HCT116 (cell line): ENCODE measurements around the gene SNX15. TPM values are rescaled to one million over a fixed set of nuclear protein-coding genes. Genes with fewer than 3 reads are reported as not detected.
A peak's percentile ranks its signal among the peaks of the same experiment; 100 is the strongest.

ENCODE experiments used
- ATAC-seq: fragments of 200-7000 bp; cut with Tn5 transposase; 2 replicates; pipeline ENCODE4 v1.9.1; 2020; ENCODE audit warnings: mild to moderate bottlenecking, moderate library complexity
- BruUV-seq: library from RNA; stranded (reverse); fragments of 400-500 nt; replicated peaks from 2 replicates; lab custom pipeline; 2021; lab: Mats Ljungman, UMichigan
- CTCF ChIA-PET: fragments of 300-600 bp; sonication (Branson Sonifier 250); formaldehyde crosslinking; loops from one replicate; lab custom pipeline; 2021; ENCODE audit warnings: antibody characterized with exemption; lab: Charles Lee
- POLR2A ChIA-PET: fragments of 300-600, 350-600 bp; sonication (Branson Sonifier 250); formaldehyde crosslinking; loops from one replicate; lab custom pipeline; 2021; ENCODE audit warnings: antibody characterized with exemption; lab: Charles Lee
- RAD21 ChIA-PET, 2 experiments: fragments of 300-600 bp; sonication (Branson Sonifier 250); formaldehyde crosslinking; loops; one replicate each; lab custom pipeline; 2023; ENCODE audit warnings: low total read pairs in 2 of 2; ENCODE audit not compliant: uncharacterized antibody in 2 of 2, unreplicated experiment in 2 of 2, low non-redundant PET in 1 of 2; lab: Charles Lee
- DNase-seq: peaks from one replicate; pipeline ENCODE4 v3.0.0-alpha.2; 2010; ENCODE audit warnings: low read depth, low spot score
- H2AFZ ChIP-seq: fragments of 200-600 bp; shearing (Covaris generic), sonication (generic); 2 replicates; pipeline ENCODE4 v1.6.1; 2017; ENCODE audit warnings: low read depth, mixed run types, mixed read lengths, antibody characterized with exemption, low read length; ENCODE audit not compliant: poor library complexity, severe bottlenecking
- H3K27ac ChIP-seq: 2 replicates; pipeline ENCODE4 v1.5.1; 2012; ENCODE audit warnings: low read depth, low read length
- H3K27me3 ChIP-seq: fragments of 200-600 bp; sonication (generic); 2 replicates; pipeline ENCODE4 v1.6.1; 2016; ENCODE audit warnings: mixed run types, low read length, mixed read lengths; ENCODE audit not compliant: insufficient read depth
- H3K36me3 ChIP-seq, 2 experiments: fragments of 200-500 bp in 1 of 2; fragments of 200-600 bp in 1 of 2; sonication (Bioruptor generic) in 1 of 2; sonication (generic) in 1 of 2; 2 replicates each; pipeline versions ENCODE4 v1.5.1 to v1.6.1; 2014 to 2016; ENCODE audit warnings: low read length in 2 of 2, inconsistent platforms in 1 of 2, mixed read lengths in 1 of 2, mixed run types in 1 of 2; ENCODE audit not compliant: insufficient read depth in 2 of 2, control insufficient read depth in 1 of 2
- H3K4me1 ChIP-seq, 2 experiments: fragments of 200-600 bp in 1 of 2; sonication (generic) in 1 of 2; 2 replicates each; pipeline versions ENCODE4 v1.5.1 to v1.6.1; 2012 to 2017; ENCODE audit warnings: low read length in 2 of 2, inconsistent platforms in 1 of 2, mild to moderate bottlenecking in 1 of 2, mixed read lengths in 1 of 2, mixed run types in 1 of 2, moderate library complexity in 1 of 2; ENCODE audit not compliant: insufficient read depth in 2 of 2, control insufficient read depth in 1 of 2
- H3K4me2 ChIP-seq: fragments of 200-600 bp; sonication (generic); 2 replicates; pipeline ENCODE4 v1.6.1; 2017; ENCODE audit warnings: mixed run types, low read length, mixed read lengths
- H3K4me3 ChIP-seq, 2 experiments: fragments of 200-600 bp in 1 of 2; sonication (generic) in 1 of 2; replicated peaks in 1 of 2; 2 replicates each; pipeline ENCODE4 v1.5.1; 2011 to 2016; ENCODE audit warnings: low read length in 2 of 2, control low read depth in 1 of 2, low read depth in 1 of 2, mild to moderate bottlenecking in 1 of 2, mixed read lengths in 1 of 2, mixed run types in 1 of 2
- H3K79me2 ChIP-seq: fragments of 200-600 bp; sonication (generic); 2 replicates; pipeline ENCODE4 v1.6.1; 2017; ENCODE audit warnings: mild to moderate bottlenecking, mixed run types, low read length, moderate library complexity, mixed read lengths; ENCODE audit not compliant: insufficient read depth
- H3K9ac ChIP-seq: fragments of 200-600 bp; sonication (generic); 2 replicates; pipeline ENCODE4 v1.6.1; 2016; ENCODE audit warnings: low read length, mixed read lengths
- H3K9me2 ChIP-seq: fragments of 200-600 bp; sonication (generic), shearing (Covaris generic); 2 replicates; pipeline ENCODE4 v1.6.1; 2017; ENCODE audit warnings: mixed run types, mild to moderate bottlenecking, moderate library complexity; ENCODE audit not compliant: insufficient read depth
- H3K9me3 ChIP-seq, 2 experiments: fragments of 200-500 bp in 1 of 2; fragments of 200-600 bp in 1 of 2; sonication (Bioruptor generic) in 1 of 2; sonication (generic) in 1 of 2; 2 replicates each; pipeline ENCODE4 v1.6.1; 2014 to 2017; ENCODE audit warnings: low read length in 2 of 2, mixed read lengths in 2 of 2, inconsistent platforms in 1 of 2, low read depth in 1 of 2, mild to moderate bottlenecking in 1 of 2, mixed run types in 1 of 2, moderate library complexity in 1 of 2; ENCODE audit not compliant: control insufficient read depth in 1 of 2, insufficient read depth in 1 of 2
- H4K20me1 ChIP-seq: fragments of 200-600 bp; sonication (generic), shearing (Covaris generic); 2 replicates; pipeline ENCODE4 v1.6.1; 2017; ENCODE audit warnings: mixed run types, mild to moderate bottlenecking, moderate library complexity; ENCODE audit not compliant: insufficient read depth
- RAD21 ChIP-seq: IDR thresholded peaks from 2 replicates; pipeline ENCODE4 v1.6.1; 2012; ENCODE audit warnings: low read depth, mild to moderate bottlenecking
- intact Hi-C: fragments of 100-400 bp; cut with micrococcal nuclease; formaldehyde crosslinking; loops from 2 replicates; pipeline ENCODE4 v1.10.0; 2022
- total RNA-seq: library from RNA; stranded (reverse); gene quantifications from one replicate; pipeline ENCODE4 v1.2.1, GENCODE V29; 2021; ENCODE audit not compliant: unreplicated experiment
- TF ChIP-seq, protein P1 (sequence below), 3 experiments: fragments of 200-600 bp in 1 of 3; sonication (generic) in 1 of 3; IDR thresholded peaks in 2 of 3; conservative IDR thresholded peaks in 1 of 3; 2 replicates each; pipeline ENCODE4 v1.5.1; 2012 to 2017; ENCODE audit warnings: low read depth in 2 of 3, low read length in 2 of 3, antibody characterized with exemption in 1 of 3, borderline replicate concordance in 1 of 3, control low read depth in 1 of 3, mild to moderate bottlenecking in 1 of 3, mixed read lengths in 1 of 3, mixed run types in 1 of 3, moderate library complexity in 1 of 3; ENCODE audit not compliant: insufficient read depth in 1 of 3
- TF ChIP-seq, protein P2 (sequence below): IDR thresholded peaks from 2 replicates; pipeline ENCODE4 v1.6.1; 2011; ENCODE audit warnings: mild to moderate bottlenecking, low read length, moderate library complexity; ENCODE audit not compliant: insufficient replicate concordance; ENCODE audit errors: extremely low read depth

The SNX15 gene
- total RNA-seq, 1 experiment from 2014 or later, result 16.8 TPM

DNA sequence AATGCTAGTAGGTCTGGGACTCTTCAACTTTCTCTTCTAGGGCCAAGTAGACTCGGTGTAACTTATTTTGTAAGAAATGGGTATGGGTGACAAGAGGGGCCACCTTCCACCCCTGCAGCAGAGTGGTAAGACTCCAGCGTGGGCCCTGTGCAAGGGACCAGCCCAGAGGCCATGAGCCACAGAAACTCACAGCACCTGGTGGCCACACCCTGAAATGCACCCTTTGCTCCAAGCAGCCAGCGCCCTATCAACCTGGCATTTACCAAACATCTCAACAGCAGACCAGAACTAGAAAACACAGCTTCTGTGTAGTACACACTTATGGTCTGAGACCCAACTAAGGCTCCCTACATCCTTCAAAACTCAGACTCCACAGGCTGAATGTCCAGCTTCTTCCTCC lies 50.9 kb downstream of the SNX15 start:
- ATAC-seq (peak; percentile 88), DNase-seq (peak; percentile 29)
- H3K4me2 ChIP-seq, result peak overlapping the region; percentile 31; the same call in 1 of the 2 replicates
- peaks cover 5 to 24% of the 10 kb centered on the region in 2 experiments; a peak in 3 of 4 replicates for H3K4me1 ChIP-seq
- H3K9me3 ChIP-seq, result no peaks in the 10 kb centered on the region
- peaks cover 65% of the 10 kb centered on the region for H3K79me2 ChIP-seq
- no peak overlapping the region for H3K4me3 ChIP-seq
- H2AFZ ChIP-seq, result no peak overlapping the region
- peak; percentile 59 for TF ChIP-seq RAD21
- TF ChIP-seq, protein P1, sequence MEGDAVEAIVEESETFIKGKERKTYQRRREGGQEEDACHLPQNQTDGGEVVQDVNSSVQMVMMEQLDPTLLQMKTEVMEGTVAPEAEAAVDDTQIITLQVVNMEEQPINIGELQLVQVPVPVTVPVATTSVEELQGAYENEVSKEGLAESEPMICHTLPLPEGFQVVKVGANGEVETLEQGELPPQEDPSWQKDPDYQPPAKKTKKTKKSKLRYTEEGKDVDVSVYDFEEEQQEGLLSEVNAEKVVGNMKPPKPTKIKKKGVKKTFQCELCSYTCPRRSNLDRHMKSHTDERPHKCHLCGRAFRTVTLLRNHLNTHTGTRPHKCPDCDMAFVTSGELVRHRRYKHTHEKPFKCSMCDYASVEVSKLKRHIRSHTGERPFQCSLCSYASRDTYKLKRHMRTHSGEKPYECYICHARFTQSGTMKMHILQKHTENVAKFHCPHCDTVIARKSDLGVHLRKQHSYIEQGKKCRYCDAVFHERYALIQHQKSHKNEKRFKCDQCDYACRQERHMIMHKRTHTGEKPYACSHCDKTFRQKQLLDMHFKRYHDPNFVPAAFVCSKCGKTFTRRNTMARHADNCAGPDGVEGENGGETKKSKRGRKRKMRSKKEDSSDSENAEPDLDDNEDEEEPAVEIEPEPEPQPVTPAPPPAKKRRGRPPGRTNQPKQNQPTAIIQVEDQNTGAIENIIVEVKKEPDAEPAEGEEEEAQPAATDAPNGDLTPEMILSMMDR (IDR thresholded peaks at IDR 0.05 in 2 of 3, conservative IDR thresholded peaks at IDR 0.05 in 1 of 3; ENCODE audit: borderline replicate concordance in 1 of 3, insufficient read depth in 1 of 3, low read depth in 2 of 3, low read length in 2 of 3), result peak; percentile 52 to 83 (median 78); a peak in 5 of 6 replicates
- TF ChIP-seq, protein P2, sequence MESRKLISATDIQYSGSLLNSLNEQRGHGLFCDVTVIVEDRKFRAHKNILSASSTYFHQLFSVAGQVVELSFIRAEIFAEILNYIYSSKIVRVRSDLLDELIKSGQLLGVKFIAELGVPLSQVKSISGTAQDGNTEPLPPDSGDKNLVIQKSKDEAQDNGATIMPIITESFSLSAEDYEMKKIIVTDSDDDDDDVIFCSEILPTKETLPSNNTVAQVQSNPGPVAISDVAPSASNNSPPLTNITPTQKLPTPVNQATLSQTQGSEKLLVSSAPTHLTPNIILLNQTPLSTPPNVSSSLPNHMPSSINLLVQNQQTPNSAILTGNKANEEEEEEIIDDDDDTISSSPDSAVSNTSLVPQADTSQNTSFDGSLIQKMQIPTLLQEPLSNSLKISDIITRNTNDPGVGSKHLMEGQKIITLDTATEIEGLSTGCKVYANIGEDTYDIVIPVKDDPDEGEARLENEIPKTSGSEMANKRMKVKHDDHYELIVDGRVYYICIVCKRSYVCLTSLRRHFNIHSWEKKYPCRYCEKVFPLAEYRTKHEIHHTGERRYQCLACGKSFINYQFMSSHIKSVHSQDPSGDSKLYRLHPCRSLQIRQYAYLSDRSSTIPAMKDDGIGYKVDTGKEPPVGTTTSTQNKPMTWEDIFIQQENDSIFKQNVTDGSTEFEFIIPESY, result no peak
- H3K36me3 ChIP-seq, result peaks cover 14 to 49% of the 10 kb centered on the region in 2 experiments; a peak in 2 of 4 replicates
- H3K27ac ChIP-seq, result peak overlapping the region; percentile 39
- ChIA-PET RAD21 (no interaction called here), POLR2A (interaction anchor here (0.8 kb wide), 1 partner anchor 34 kb away, joined by 3 read pairs; the partner anchor contains the start of gene TM7SF2), CTCF (no interaction called here)
- no peaks in the 10 kb centered on the region for H3K27me3 ChIP-seq
- H4K20me1 ChIP-seq, result no peaks in the 10 kb centered on the region
- no peaks in the 10 kb centered on the region for H3K9me2 ChIP-seq
- H3K9ac ChIP-seq, result peak overlapping the region; percentile 15; the same call in 1 of the 2 replicates
- intact Hi-C loops, result loop anchor here (5.0 kb wide), 1 partner anchor 66 kb away; the partner anchor contains the start of gene ARL2
- no TSS peak for BruUV-seq
